ENCODE data around the gene PI4K2B.
"Not testable (repeated sequence)": the region's sequence is repeated elsewhere in the genome, so short reads cannot be mapped to it uniquely, and the experiment has no call there.

GRCh38 chr4:25239528-25239927 lies 5.7 kb downstream of the PI4K2B start:
- TF ChIP-seq, protein P1, sequence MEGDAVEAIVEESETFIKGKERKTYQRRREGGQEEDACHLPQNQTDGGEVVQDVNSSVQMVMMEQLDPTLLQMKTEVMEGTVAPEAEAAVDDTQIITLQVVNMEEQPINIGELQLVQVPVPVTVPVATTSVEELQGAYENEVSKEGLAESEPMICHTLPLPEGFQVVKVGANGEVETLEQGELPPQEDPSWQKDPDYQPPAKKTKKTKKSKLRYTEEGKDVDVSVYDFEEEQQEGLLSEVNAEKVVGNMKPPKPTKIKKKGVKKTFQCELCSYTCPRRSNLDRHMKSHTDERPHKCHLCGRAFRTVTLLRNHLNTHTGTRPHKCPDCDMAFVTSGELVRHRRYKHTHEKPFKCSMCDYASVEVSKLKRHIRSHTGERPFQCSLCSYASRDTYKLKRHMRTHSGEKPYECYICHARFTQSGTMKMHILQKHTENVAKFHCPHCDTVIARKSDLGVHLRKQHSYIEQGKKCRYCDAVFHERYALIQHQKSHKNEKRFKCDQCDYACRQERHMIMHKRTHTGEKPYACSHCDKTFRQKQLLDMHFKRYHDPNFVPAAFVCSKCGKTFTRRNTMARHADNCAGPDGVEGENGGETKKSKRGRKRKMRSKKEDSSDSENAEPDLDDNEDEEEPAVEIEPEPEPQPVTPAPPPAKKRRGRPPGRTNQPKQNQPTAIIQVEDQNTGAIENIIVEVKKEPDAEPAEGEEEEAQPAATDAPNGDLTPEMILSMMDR (IDR thresholded peaks at IDR 0.05; ENCODE audit: control extremely low read depth in 1 of 3, insufficient read depth in 1 of 3, low read depth in 1 of 3, low read length in 3 of 3), result peak in 2 of 3 experiments; percentile 6 to 8; a peak in 2 of 4 replicates
- TF ChIP-seq EP300 (IDR thresholded peaks at IDR 0.05; ENCODE audit: borderline replicate concordance in 1 of 2, low read depth in 2 of 2, low read length in 2 of 2); POLR2A (IDR thresholded peaks at IDR 0.05; ENCODE audit: control extremely low read depth in 1 of 2, low read depth in 2 of 2, low read length in 2 of 2); SP2 (IDR thresholded peaks at IDR 0.05; ENCODE audit: low read length); SP1 (IDR thresholded peaks at IDR 0.05; ENCODE audit: low read depth, low read length); CREB1 (IDR thresholded peaks at IDR 0.05); RFX5 (IDR thresholded peaks at IDR 0.05; ENCODE audit: borderline replicate concordance, low read depth, low read length); USF2 (IDR thresholded peaks at IDR 0.05; ENCODE audit: low read length); EZH2 (IDR thresholded peaks at IDR 0.05; ENCODE audit: low read depth, low read length, severe bottlenecking): not testable (repeated sequence)
- peak; percentile 18 to 39; a peak in 3 of 4 replicates for TF ChIP-seq RAD21 (IDR thresholded peaks at IDR 0.05 in 1 of 2, conservative IDR thresholded peaks at IDR 0.05 in 1 of 2; ENCODE audit: low read depth in 2 of 2, low read length in 2 of 2)
- TF ChIP-seq, protein P2, sequence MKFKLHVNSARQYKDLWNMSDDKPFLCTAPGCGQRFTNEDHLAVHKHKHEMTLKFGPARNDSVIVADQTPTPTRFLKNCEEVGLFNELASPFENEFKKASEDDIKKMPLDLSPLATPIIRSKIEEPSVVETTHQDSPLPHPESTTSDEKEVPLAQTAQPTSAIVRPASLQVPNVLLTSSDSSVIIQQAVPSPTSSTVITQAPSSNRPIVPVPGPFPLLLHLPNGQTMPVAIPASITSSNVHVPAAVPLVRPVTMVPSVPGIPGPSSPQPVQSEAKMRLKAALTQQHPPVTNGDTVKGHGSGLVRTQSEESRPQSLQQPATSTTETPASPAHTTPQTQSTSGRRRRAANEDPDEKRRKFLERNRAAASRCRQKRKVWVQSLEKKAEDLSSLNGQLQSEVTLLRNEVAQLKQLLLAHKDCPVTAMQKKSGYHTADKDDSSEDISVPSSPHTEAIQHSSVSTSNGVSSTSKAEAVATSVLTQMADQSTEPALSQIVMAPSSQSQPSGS (IDR thresholded peaks at IDR 0.05; ENCODE audit: low read length), result not testable (repeated sequence)

Data from H1 (cell line).